Tibial nerve (tissue), 4 donors: ENCODE data around the gene CHMP5.

Source experiments
- CTCF ChIP-seq, 5 experiments: fragments of 200-600 bp in 3 of 5; fragments of 450-650 bp in 2 of 5; sonication (generic) in 3 of 5; IDR thresholded peaks; one replicate each; pipeline ENCODE4 v1.5.1; 2016 to 2019; ENCODE audit warnings: antibody characterized with exemption in 5 of 5, mild to moderate bottlenecking in 3 of 5, moderate library complexity in 2 of 5
- EP300 ChIP-seq, 2 donors: sonication (generic); formaldehyde crosslinking; IDR thresholded peaks; one replicate each; pipeline ENCODE4 v1.6.1; 2017; ENCODE audit warnings: antibody characterized with exemption in 2 of 2, mild to moderate bottlenecking in 1 of 2

GRCh38 chr9:33285502-33285901, 20.7 kb downstream of the CHMP5 start:
- no peak for TF ChIP-seq CTCF (IDR thresholded peaks at IDR 0.05)
- no peak for TF ChIP-seq EP300 (IDR thresholded peaks at IDR 0.05)
